ENCODE measurements around the gene ATP9B.

GRCh38 chr18:79413901-79414300, 344.7 kb downstream of the ATP9B start:
- TF ChIP-seq POLR2AphosphoS5 (IDR thresholded peaks at IDR 0.05; ENCODE audit: insufficient read depth in 1 of 2, low read depth in 1 of 2): peak in 1 of 2 donors; percentile 14
- no peak for TF ChIP-seq CTCF (IDR thresholded peaks at IDR 0.05)

Measured in vagina (tissue), 2 donors.